CD4-positive, alpha-beta T cell treated with Interleukin-4 for 4 hours (primary cell): ENCODE results near the gene GAPT.
"Not testable (repeated sequence)": the region's sequence is repeated elsewhere in the genome, so short reads cannot be mapped to it uniquely, and the experiment has no call there.

Experiments used
- DNase-seq: peaks from one replicate; pipeline ENCODE4 v3.0.0-alpha.2; 2020

The GAPT gene

GRCh38 chr5:58505971-58506640 lies 14.9 kb downstream of the GAPT start:
- DNase-seq: no peak

- no peak for DNase-seq
Measured at GRCh38 chr5:58507715-58508114, 16.5 kb downstream of the GAPT start.

GRCh38 chr5:58517198-58517597 lies 26.0 kb downstream of the GAPT start:
- DNase-seq: no peak

GRCh38 chr5:58523956-58524355 lies 32.7 kb downstream of the GAPT start:
- DNase-seq: no peak

GRCh38 chr5:58524571-58524970 lies 33.3 kb downstream of the GAPT start:
- no peak for DNase-seq

GRCh38 chr5:58530942-58531490 lies 39.8 kb downstream of the GAPT start:
- DNase-seq: no peak

- DNase-seq: not testable (repeated sequence)
Measured at GRCh38 chr5:58541935-58542334, 50.7 kb downstream of the GAPT start.

- no peak for DNase-seq
Measured at GRCh38 chr5:58542709-58543108, 51.5 kb downstream of the GAPT start.

- DNase-seq: no peak
Measured at GRCh38 chr5:58543723-58544122, 52.5 kb downstream of the GAPT start.

- DNase-seq: no peak
Measured at GRCh38 chr5:58544195-58544594, 53.0 kb downstream of the GAPT start.

- no peak for DNase-seq
Measured at GRCh38 chr5:58544926-58545325, 53.7 kb downstream of the GAPT start.

- DNase-seq: peak; percentile 11
Measured at GRCh38 chr5:58545912-58546311, 54.7 kb downstream of the GAPT start.
